A549 (cell line): ENCODE measurements around the gene AVPI1. TPM values are rescaled to one million over a fixed set of nuclear protein-coding genes. Genes with fewer than 3 reads are reported as not detected.

Source experiments
- ATAC-seq, 2 experiments: fragments of 200-7000 bp in 1 of 2; fragments of >200 bp in 1 of 2; cut with Nextera tagmentation in 1 of 2; cut with Tn5 transposase in 1 of 2; 3 replicates each; pipeline versions ENCODE4 v1.8.0 to v1.9.1; 2018 to 2020; ENCODE audit warnings: mild to moderate bottlenecking in 1 of 2, moderate library complexity in 1 of 2
- CTCF ChIA-PET: fragments of 300-600 bp; sonication (Branson Sonifier 250); formaldehyde crosslinking; extraction: SDS; loops from one replicate; lab custom pipeline; 2021; ENCODE audit warnings: antibody characterized with exemption, inconsistent platforms; lab: Yijun Ruan, JAX
- POLR2A ChIA-PET: fragments of 350-600 bp; formaldehyde crosslinking; extraction: SDS; loops from one replicate; lab custom pipeline; 2021; ENCODE audit warnings: antibody characterized with exemption, inconsistent platforms; lab: Yijun Ruan, JAX
- DNase-seq, 2 experiments: peaks; one replicate each; pipeline versions ENCODE4 v3.0.0 to v3.0.0-alpha.2; 2011 to 2016; ENCODE audit warnings: low read depth in 1 of 2, low spot score in 1 of 2
- FAIRE-seq: peaks from 2 replicates; lab custom pipeline; 2011; peaks lifted over from hg19 to GRCh38; lab: Jason Lieb, UNC
- H3K27ac ChIP-seq, 2 experiments: fragments of >200 bp; sonication (Bioruptor Twin); formaldehyde crosslinking; 3 replicates each; pipeline ENCODE4 v1.5.1; 2016 to 2017
- H3K4me1 ChIP-seq: fragments of >200 bp; sonication (Bioruptor Twin); formaldehyde crosslinking; 3 replicates; pipeline ENCODE4 v1.6.1; 2016
- H3K4me2 ChIP-seq: fragments of >200 bp; sonication (Bioruptor Twin); formaldehyde crosslinking; 3 replicates; pipeline ENCODE4 v1.6.1; 2016
- H3K4me3 ChIP-seq: fragments of >200 bp; sonication (Bioruptor Twin); formaldehyde crosslinking; 3 replicates; pipeline ENCODE4 v1.5.1; 2016
- H3K9me3 ChIP-seq: fragments of >200 bp; sonication (Bioruptor Twin); formaldehyde crosslinking; 3 replicates; pipeline ENCODE4 v1.6.1; 2016
- CBX2 ChIP-seq: fragments of 200-600 bp; sonication (generic); IDR thresholded peaks from 2 replicates; pipeline ENCODE4 v1.6.1; 2016; ENCODE audit warnings: low read depth, mild to moderate bottlenecking, borderline replicate concordance
- CBX8 ChIP-seq: fragments of 200-600 bp; sonication (generic); IDR thresholded peaks from 2 replicates; pipeline ENCODE4 v1.6.1; 2016
- CHD2 ChIP-seq: fragments of 150-350 bp; IDR thresholded peaks from 2 replicates; pipeline ENCODE4 v1.6.1; 2014; ENCODE audit warnings: low read length; ENCODE audit not compliant: partially characterized antibody
- EHMT2 ChIP-seq: fragments of 200-600 bp; sonication (generic); IDR thresholded peaks from 2 replicates; pipeline ENCODE4 v1.6.1; 2016; ENCODE audit warnings: antibody characterized with exemption, low read depth, mild to moderate bottlenecking, moderate library complexity
- FOXS1 ChIP-seq: fragments of 250-450 bp; sonication (Bioruptor Pico); IDR thresholded peaks from 2 replicates; pipeline ENCODE4 v1.5.0; 2020; ENCODE audit warnings: mild to moderate bottlenecking, moderate library complexity
- RAD21 ChIP-seq, 2 experiments: fragments of >200 bp in 1 of 2; sonication (Bioruptor Twin) in 1 of 2; formaldehyde crosslinking in 1 of 2; IDR thresholded peaks in 1 of 2; conservative IDR thresholded peaks in 1 of 2; 2 replicates in 1 of 2; 3 replicates in 1 of 2; pipeline ENCODE4 v1.6.1; 2012 to 2018; ENCODE audit warnings: inconsistent platforms in 1 of 2
- RCOR1 ChIP-seq: fragments of 150-350 bp; IDR thresholded peaks from 2 replicates; pipeline ENCODE4 v1.6.1; 2014; ENCODE audit warnings: antibody characterized with exemption, low read length, low read depth
- RFX5 ChIP-seq: fragments of 450-650 bp; IDR thresholded peaks from 2 replicates; pipeline ENCODE4 v1.7.1; 2014; ENCODE audit warnings: antibody characterized with exemption, mild to moderate bottlenecking, moderate library complexity
- RNF2 ChIP-seq: fragments of 200-600 bp; sonication (generic); IDR thresholded peaks from 2 replicates; pipeline ENCODE4 v1.6.1; 2016; ENCODE audit warnings: low read depth, mild to moderate bottlenecking, antibody characterized with exemption, moderate library complexity, borderline replicate concordance
- SMC3 ChIP-seq: fragments of >200 bp; sonication (Bioruptor Twin); formaldehyde crosslinking; IDR thresholded peaks from 3 replicates; pipeline ENCODE4 v1.6.1; 2018; ENCODE audit warnings: inconsistent platforms
- SREBF2 ChIP-seq: fragments of 450-650 bp; IDR thresholded peaks from 2 replicates; pipeline ENCODE4 v1.6.1; 2014; ENCODE audit warnings: mild to moderate bottlenecking, moderate library complexity
- TFCP2L1 ChIP-seq: fragments of 250-450 bp; sonication (Bioruptor Pico); IDR thresholded peaks from 2 replicates; pipeline ENCODE4 v1.5.0; 2021; ENCODE audit warnings: mild to moderate bottlenecking
- ZSCAN20 ChIP-seq: fragments of 250-450 bp; sonication (Bioruptor Pico); IDR thresholded peaks from 2 replicates; pipeline ENCODE4 v1.8.0; 2022; ENCODE audit warnings: mild to moderate bottlenecking, moderate library complexity
- WGBS: methylation state at CpG from one replicate; pipeline ENCODE4 v1.1.6; 2017; ENCODE audit errors: missing lambda C conversion rate; 5-methylcytosine and 5-hydroxymethylcytosine counted together
- polyA plus RNA-seq, 4 experiments: library from polyadenylated mRNA; depleted of rRNA in 3 of 4; stranded (reverse); fragments of >200 nt; fragmentation: RNase III in 1 of 4; extraction: RNeasy Plus Mini Kit Qiagen cat#74134 plus additional on column Dnase treatment in 1 of 4; gene quantifications; 2 replicates in 3 of 4; 3 replicates in 1 of 4; pipeline ENCODE4 v1.2.3, GENCODE V29; 2011 to 2017
- TF ChIP-seq, protein P1 (sequence below): fragments of 200-600 bp; sonication (generic); IDR thresholded peaks from 2 replicates; pipeline ENCODE4 v1.6.1; 2016; ENCODE audit warnings: antibody characterized with exemption, mild to moderate bottlenecking, moderate library complexity
- TF ChIP-seq, protein P2 (sequence below): fragments of 250-450 bp; sonication (Bioruptor Pico); IDR thresholded peaks from 2 replicates; pipeline ENCODE4 v1.5.0; 2021; ENCODE audit warnings: mild to moderate bottlenecking, moderate library complexity, borderline replicate concordance
- TF ChIP-seq, protein P3 (sequence below): fragments of >200 bp; sonication (Bioruptor Twin); formaldehyde crosslinking; IDR thresholded peaks from 3 replicates; pipeline ENCODE4 v1.5.1; 2016
- TF ChIP-seq, protein P4 (sequence below): fragments of >200 bp; sonication (Bioruptor Twin); formaldehyde crosslinking; IDR thresholded peaks from 3 replicates; pipeline ENCODE4 v1.6.1; 2016
- TF ChIP-seq, protein P5 (sequence below): IDR thresholded peaks from 2 replicates; pipeline ENCODE4 v1.6.1; 2012; ENCODE audit warnings: low read depth, borderline replicate concordance
- TF ChIP-seq, protein P6 (sequence below): IDR thresholded peaks from 2 replicates; pipeline ENCODE4 v1.6.1; 2012

AVPI1 gene
- polyA plus RNA-seq, 2 of the 4 experiments (the other 2 are of a cell fraction) = 48.7 to 70.3 TPM

DNA sequence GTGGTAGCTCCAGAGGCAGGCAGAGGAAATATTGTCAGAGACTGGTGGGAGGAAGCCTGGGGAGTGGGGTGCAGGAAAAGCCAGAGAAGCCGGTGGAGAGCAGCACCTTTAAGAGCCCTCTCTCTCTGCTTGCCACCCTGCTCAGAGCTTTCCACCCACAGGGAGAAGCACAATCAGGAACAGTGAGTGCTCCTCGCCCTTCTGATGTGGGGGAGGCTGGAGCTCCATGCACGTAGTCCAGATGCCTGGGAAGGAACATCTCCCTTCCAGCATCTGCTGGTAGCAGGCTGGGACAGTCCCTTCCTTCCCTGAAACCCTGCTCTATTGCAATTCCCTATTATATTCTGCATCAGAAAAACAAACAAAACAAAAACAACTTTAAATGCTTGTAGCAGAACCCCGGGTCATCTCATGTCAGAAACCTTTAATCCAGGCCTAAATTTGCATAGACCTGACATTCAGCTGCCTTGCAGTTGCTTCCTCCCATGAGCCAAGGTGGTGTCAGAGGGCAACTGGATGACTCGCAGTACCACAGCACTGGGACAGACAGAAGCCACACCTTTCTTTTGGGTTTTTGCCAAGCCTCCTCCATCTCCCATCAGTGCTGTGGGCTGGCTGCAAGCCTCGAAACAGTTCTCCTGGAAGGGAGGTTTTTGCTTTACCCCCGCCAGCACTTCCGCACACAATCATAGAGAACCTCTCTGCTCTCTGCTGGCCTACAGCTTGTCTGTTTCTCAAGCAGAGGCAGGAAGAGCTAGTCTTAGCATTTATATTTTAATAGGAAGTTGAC is 13.1 kb downstream of the AVPI1 start:
- CTCF ChIA-PET = interaction anchor here (0.6 to 37.6 kb wide), 6 partner anchors 8 to 181 kb away, joined by 3 to 1127 read pairs (median 4); partner anchors contain the start of genes ANKRD2, AVPI1, MARVELD1 and ZFYVE27
- peak in 1 of 2 experiments; percentile 67 for DNase-seq

More for the DNA sequence above, 13.1 kb downstream of the AVPI1 start:
- H3K4me3 ChIP-seq = no peak overlapping the region
- peaks cover 19% of the 10 kb centered on the region for H3K4me1 ChIP-seq
- TF ChIP-seq CBX2 (no peak), RCOR1 (no peak), SREBF2 (no peak), RAD21 (conservative IDR thresholded peaks at IDR 0.05 in 1 of 2, IDR thresholded peaks at IDR 0.05 in 1 of 2) (no peak), SMC3 (no peak), FOXS1 (CRISPR knock-in tag) (no peak), RNF2 (no peak), ZSCAN20 (CRISPR knock-in tag) (no peak), CBX8 (no peak), TFCP2L1 (CRISPR knock-in tag) (no peak), RFX5 (no peak), EHMT2 (no peak), CHD2 (no peak)
- TF ChIP-seq, protein P1, sequence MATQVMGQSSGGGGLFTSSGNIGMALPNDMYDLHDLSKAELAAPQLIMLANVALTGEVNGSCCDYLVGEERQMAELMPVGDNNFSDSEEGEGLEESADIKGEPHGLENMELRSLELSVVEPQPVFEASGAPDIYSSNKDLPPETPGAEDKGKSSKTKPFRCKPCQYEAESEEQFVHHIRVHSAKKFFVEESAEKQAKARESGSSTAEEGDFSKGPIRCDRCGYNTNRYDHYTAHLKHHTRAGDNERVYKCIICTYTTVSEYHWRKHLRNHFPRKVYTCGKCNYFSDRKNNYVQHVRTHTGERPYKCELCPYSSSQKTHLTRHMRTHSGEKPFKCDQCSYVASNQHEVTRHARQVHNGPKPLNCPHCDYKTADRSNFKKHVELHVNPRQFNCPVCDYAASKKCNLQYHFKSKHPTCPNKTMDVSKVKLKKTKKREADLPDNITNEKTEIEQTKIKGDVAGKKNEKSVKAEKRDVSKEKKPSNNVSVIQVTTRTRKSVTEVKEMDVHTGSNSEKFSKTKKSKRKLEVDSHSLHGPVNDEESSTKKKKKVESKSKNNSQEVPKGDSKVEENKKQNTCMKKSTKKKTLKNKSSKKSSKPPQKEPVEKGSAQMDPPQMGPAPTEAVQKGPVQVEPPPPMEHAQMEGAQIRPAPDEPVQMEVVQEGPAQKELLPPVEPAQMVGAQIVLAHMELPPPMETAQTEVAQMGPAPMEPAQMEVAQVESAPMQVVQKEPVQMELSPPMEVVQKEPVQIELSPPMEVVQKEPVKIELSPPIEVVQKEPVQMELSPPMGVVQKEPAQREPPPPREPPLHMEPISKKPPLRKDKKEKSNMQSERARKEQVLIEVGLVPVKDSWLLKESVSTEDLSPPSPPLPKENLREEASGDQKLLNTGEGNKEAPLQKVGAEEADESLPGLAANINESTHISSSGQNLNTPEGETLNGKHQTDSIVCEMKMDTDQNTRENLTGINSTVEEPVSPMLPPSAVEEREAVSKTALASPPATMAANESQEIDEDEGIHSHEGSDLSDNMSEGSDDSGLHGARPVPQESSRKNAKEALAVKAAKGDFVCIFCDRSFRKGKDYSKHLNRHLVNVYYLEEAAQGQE = no peak
- TF ChIP-seq, protein P2, sequence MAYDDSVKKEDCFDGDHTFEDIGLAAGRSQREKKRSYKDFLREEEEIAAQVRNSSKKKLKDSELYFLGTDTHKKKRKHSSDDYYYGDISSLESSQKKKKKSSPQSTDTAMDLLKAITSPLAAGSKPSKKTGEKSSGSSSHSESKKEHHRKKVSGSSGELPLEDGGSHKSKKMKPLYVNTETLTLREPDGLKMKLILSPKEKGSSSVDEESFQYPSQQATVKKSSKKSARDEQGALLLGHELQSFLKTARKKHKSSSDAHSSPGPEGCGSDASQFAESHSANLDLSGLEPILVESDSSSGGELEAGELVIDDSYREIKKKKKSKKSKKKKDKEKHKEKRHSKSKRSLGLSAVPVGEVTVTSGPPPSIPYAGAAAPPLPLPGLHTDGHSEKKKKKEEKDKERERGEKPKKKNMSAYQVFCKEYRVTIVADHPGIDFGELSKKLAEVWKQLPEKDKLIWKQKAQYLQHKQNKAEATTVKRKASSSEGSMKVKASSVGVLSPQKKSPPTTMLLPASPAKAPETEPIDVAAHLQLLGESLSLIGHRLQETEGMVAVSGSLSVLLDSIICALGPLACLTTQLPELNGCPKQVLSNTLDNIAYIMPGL (CRISPR knock-in tag) = no peak
- TF ChIP-seq, protein P3, sequence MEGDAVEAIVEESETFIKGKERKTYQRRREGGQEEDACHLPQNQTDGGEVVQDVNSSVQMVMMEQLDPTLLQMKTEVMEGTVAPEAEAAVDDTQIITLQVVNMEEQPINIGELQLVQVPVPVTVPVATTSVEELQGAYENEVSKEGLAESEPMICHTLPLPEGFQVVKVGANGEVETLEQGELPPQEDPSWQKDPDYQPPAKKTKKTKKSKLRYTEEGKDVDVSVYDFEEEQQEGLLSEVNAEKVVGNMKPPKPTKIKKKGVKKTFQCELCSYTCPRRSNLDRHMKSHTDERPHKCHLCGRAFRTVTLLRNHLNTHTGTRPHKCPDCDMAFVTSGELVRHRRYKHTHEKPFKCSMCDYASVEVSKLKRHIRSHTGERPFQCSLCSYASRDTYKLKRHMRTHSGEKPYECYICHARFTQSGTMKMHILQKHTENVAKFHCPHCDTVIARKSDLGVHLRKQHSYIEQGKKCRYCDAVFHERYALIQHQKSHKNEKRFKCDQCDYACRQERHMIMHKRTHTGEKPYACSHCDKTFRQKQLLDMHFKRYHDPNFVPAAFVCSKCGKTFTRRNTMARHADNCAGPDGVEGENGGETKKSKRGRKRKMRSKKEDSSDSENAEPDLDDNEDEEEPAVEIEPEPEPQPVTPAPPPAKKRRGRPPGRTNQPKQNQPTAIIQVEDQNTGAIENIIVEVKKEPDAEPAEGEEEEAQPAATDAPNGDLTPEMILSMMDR = no peak
- TF ChIP-seq, protein P4, sequence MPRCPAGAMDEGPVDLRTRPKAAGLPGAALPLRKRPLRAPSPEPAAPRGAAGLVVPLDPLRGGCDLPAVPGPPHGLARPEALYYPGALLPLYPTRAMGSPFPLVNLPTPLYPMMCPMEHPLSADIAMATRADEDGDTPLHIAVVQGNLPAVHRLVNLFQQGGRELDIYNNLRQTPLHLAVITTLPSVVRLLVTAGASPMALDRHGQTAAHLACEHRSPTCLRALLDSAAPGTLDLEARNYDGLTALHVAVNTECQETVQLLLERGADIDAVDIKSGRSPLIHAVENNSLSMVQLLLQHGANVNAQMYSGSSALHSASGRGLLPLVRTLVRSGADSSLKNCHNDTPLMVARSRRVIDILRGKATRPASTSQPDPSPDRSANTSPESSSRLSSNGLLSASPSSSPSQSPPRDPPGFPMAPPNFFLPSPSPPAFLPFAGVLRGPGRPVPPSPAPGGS = no peak
- TF ChIP-seq, protein P5, sequence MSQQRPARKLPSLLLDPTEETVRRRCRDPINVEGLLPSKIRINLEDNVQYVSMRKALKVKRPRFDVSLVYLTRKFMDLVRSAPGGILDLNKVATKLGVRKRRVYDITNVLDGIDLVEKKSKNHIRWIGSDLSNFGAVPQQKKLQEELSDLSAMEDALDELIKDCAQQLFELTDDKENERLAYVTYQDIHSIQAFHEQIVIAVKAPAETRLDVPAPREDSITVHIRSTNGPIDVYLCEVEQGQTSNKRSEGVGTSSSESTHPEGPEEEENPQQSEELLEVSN = no peak
- TF ChIP-seq, protein P6, sequence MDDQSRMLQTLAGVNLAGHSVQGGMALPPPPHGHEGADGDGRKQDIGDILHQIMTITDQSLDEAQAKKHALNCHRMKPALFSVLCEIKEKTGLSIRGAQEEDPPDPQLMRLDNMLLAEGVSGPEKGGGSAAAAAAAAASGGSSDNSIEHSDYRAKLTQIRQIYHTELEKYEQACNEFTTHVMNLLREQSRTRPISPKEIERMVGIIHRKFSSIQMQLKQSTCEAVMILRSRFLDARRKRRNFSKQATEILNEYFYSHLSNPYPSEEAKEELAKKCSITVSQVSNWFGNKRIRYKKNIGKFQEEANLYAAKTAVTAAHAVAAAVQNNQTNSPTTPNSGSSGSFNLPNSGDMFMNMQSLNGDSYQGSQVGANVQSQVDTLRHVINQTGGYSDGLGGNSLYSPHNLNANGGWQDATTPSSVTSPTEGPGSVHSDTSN = no peak
- 65% methylated on average over 8 of the region's 8 CpGs for WGBS
- FAIRE-seq (no peak), ATAC-seq (peak; percentile 56 to 65; a peak in 5 of 6 replicates)
- 0 out of 3 replicates have a peak overlapping the region, but pooled peaks have one; percentile 8 for H3K4me2 ChIP-seq
- no peaks in the 10 kb centered on the region for H3K9me3 ChIP-seq
- peak overlapping the region in 1 of 2 experiments; percentile 42; a peak in 3 of 6 replicates for H3K27ac ChIP-seq
- POLR2A ChIA-PET = interaction anchor here (1.2 kb wide), 1 partner anchor 63 kb away, joined by 4 read pairs; the partner anchor contains the start of gene ZFYVE27
